SK-N-SH treated with all-trans-retinoic acid at 6 μM for 48 hours (cell line): ENCODE measurements around the gene FHOD3.

Experiments used
- ATAC-seq: fragments of 200-7000 bp; cut with Tn5 transposase; 3 replicates; pipeline ENCODE4 v1.9.1; 2020; ENCODE audit warnings: mild to moderate bottlenecking, moderate library complexity
- ARNTL ChIP-seq: fragments of 450-650 bp; formaldehyde crosslinking; IDR thresholded peaks from 2 replicates; pipeline ENCODE4 v1.5.0; 2020; ENCODE audit warnings: low read depth, mild to moderate bottlenecking, moderate library complexity, borderline replicate concordance
- BACH2 ChIP-seq: fragments of 250-450 bp; sonication (Bioruptor Pico); IDR thresholded peaks from 2 replicates; pipeline ENCODE4 v1.9.0; 2021; ENCODE audit warnings: mild to moderate bottlenecking, borderline replicate concordance
- CREB5 ChIP-seq: fragments of 250-450 bp; sonication (Bioruptor Pico); IDR thresholded peaks from 2 replicates; pipeline ENCODE4 v1.5.1; 2020; ENCODE audit warnings: low read depth, mild to moderate bottlenecking, moderate library complexity
- CSDC2 ChIP-seq: fragments of 250-450 bp; sonication (Bioruptor Pico); IDR thresholded peaks from 2 replicates; pipeline ENCODE4 v1.5.0; 2020; ENCODE audit warnings: mild to moderate bottlenecking, moderate library complexity
- CSRNP3 ChIP-seq: fragments of 250-450 bp; sonication (Bioruptor Pico); IDR thresholded peaks from 2 replicates; pipeline ENCODE4 v1.5.1; 2021; ENCODE audit warnings: mild to moderate bottlenecking, moderate library complexity
- ESRRG ChIP-seq: fragments of 250-450 bp; sonication (Bioruptor Pico); IDR thresholded peaks from 2 replicates; pipeline ENCODE4 v1.6.1; 2021; ENCODE audit warnings: mild to moderate bottlenecking
- GLIS3 ChIP-seq: fragments of 250-450 bp; sonication (Bioruptor Pico); IDR thresholded peaks from 2 replicates; pipeline ENCODE4 v1.5.0; 2020; ENCODE audit warnings: mild to moderate bottlenecking, moderate library complexity
- ISL1 ChIP-seq: fragments of 250-450 bp; sonication (Bioruptor Pico); IDR thresholded peaks from 2 replicates; pipeline ENCODE4 v2.1.2; 2022; ENCODE audit warnings: mild to moderate bottlenecking, moderate library complexity
- OSR1 ChIP-seq: fragments of 250-450 bp; sonication (Bioruptor Pico); IDR thresholded peaks from 2 replicates; pipeline ENCODE4 v1.8.0; 2022; ENCODE audit warnings: moderate library complexity, mild to moderate bottlenecking, inconsistent platforms
- PATZ1 ChIP-seq: fragments of 250-450 bp; sonication (Bioruptor Pico); IDR thresholded peaks from 2 replicates; pipeline ENCODE4 v1.8.0; 2020; ENCODE audit warnings: mild to moderate bottlenecking, moderate library complexity, borderline replicate concordance
- POU6F1 ChIP-seq: fragments of 250-450 bp; sonication (Bioruptor Pico); IDR thresholded peaks from 2 replicates; pipeline ENCODE4 v1.8.0; 2021; ENCODE audit warnings: low read depth, mild to moderate bottlenecking, moderate library complexity, borderline replicate concordance
- PPARA ChIP-seq: fragments of 250-450 bp; sonication (Bioruptor Pico); IDR thresholded peaks from 2 replicates; pipeline ENCODE4 v1.5.0; 2020; ENCODE audit warnings: mild to moderate bottlenecking, borderline replicate concordance
- RARB ChIP-seq: fragments of 250-450 bp; sonication (Bioruptor Pico); IDR thresholded peaks from 2 replicates; pipeline ENCODE4 v1.8.0; 2021; ENCODE audit warnings: mild to moderate bottlenecking, moderate library complexity
- TCF4 ChIP-seq: fragments of 250-450 bp; sonication (Bioruptor Pico); IDR thresholded peaks from 2 replicates; pipeline ENCODE4 v1.8.0; 2021; ENCODE audit warnings: mild to moderate bottlenecking, moderate library complexity, borderline replicate concordance
- TOX ChIP-seq: fragments of 250-450 bp; sonication (Bioruptor Pico); IDR thresholded peaks from 2 replicates; pipeline ENCODE4 v1.8.0; 2021; ENCODE audit warnings: mild to moderate bottlenecking, moderate library complexity, borderline replicate concordance
- TSHZ2 ChIP-seq: fragments of 250-450 bp; sonication (Bioruptor Pico); IDR thresholded peaks from 2 replicates; pipeline ENCODE4 v1.5.0; 2020; ENCODE audit warnings: mild to moderate bottlenecking, moderate library complexity
- ZC3H10 ChIP-seq: fragments of 250-450 bp; sonication (Bioruptor Pico); IDR thresholded peaks from 2 replicates; pipeline ENCODE4 v1.5.1; 2021; ENCODE audit warnings: mild to moderate bottlenecking, moderate library complexity
- ZFP3 ChIP-seq: fragments of 250-450 bp; sonication (Bioruptor Pico); IDR thresholded peaks from 2 replicates; pipeline ENCODE4 v1.5.0; 2020; ENCODE audit warnings: mild to moderate bottlenecking, moderate library complexity
- ZFP30 ChIP-seq: fragments of 450-650 bp; formaldehyde crosslinking; IDR thresholded peaks from 2 replicates; pipeline ENCODE4 v1.5.0; 2022; ENCODE audit warnings: mild to moderate bottlenecking, moderate library complexity
- ZNF565 ChIP-seq: fragments of 450-650 bp; formaldehyde crosslinking; conservative IDR thresholded peaks from 2 replicates; pipeline ENCODE4 v1.5.0; 2020; ENCODE audit warnings: low read depth, mild to moderate bottlenecking, moderate library complexity
- ZNF70 ChIP-seq: fragments of 450-650 bp; formaldehyde crosslinking; IDR thresholded peaks from 2 replicates; pipeline ENCODE4 v1.5.0; 2020; ENCODE audit warnings: mild to moderate bottlenecking, moderate library complexity

The FHOD3 gene

GRCh38 chr18:36758623-36759022 is 461.1 kb downstream of the FHOD3 start:
- TF ChIP-seq ZC3H10 (no peak), ZNF70 (CRISPR knock-in tag) (no peak), ZNF565 (CRISPR knock-in tag) (no peak), ZFP30 (CRISPR knock-in tag) (no peak), POU6F1 (CRISPR knock-in tag) (no peak), ARNTL (CRISPR knock-in tag) (no peak), CSRNP3 (CRISPR knock-in tag) (no peak), TCF4 (CRISPR knock-in tag) (no peak)
- TF ChIP-seq, all 23 proteins: peak for 0
- no peak for ATAC-seq

- no peak for ATAC-seq
- TF ChIP-seq RARB (CRISPR knock-in tag), result no peak
- TF ChIP-seq CSDC2 (CRISPR knock-in tag), result no peak
- no peak for TF ChIP-seq CREB5 (CRISPR knock-in tag)
- no peak for TF ChIP-seq TOX (CRISPR knock-in tag)
- no peak for TF ChIP-seq ARNTL (CRISPR knock-in tag)
Observed at GRCh38 chr18:36759167-36759776, 461.8 kb downstream of the FHOD3 start.

GRCh38 chr18:36760598-36760997 is 463.1 kb downstream of the FHOD3 start:
- TF ChIP-seq ESRRG (no peak), CSDC2 (CRISPR knock-in tag) (no peak), ZFP3 (CRISPR knock-in tag) (no peak), BACH2 (CRISPR knock-in tag) (no peak), ZNF70 (CRISPR knock-in tag) (no peak), PPARA (CRISPR knock-in tag) (no peak), TSHZ2 (no peak), ZC3H10 (no peak), OSR1 (no peak), PATZ1 (CRISPR knock-in tag) (no peak), ZFP30 (CRISPR knock-in tag) (no peak), TCF4 (CRISPR knock-in tag) (no peak), ISL1 (CRISPR knock-in tag) (no peak), RARB (CRISPR knock-in tag) (no peak), CREB5 (CRISPR knock-in tag) (no peak), ARNTL (CRISPR knock-in tag) (no peak), TOX (CRISPR knock-in tag) (no peak), ZNF565 (CRISPR knock-in tag) (no peak), GLIS3 (no peak), CSRNP3 (CRISPR knock-in tag) (no peak)
- no peak for ATAC-seq
